Ammon's horn (tissue), 1 donor: ENCODE results near the gene SYNCRIP.
A peak's percentile ranks its signal among the peaks of the same experiment; 100 is the strongest.
"Not testable (repeated sequence)": the region's sequence is repeated elsewhere in the genome, so short reads cannot be mapped to it uniquely, and the experiment has no call there.

Source experiments
- DNase-seq: peaks from one replicate; pipeline ENCODE4 v3.0.0-alpha.2; 2016; ENCODE audit warnings: low spot score

SYNCRIP gene

GRCh38 chr6:85642774-85643536 is at the start of gene SYNCRIP:
SYNCRIP (minus strand) TSS chr6:85642886; CDS start chr6:85641439, 1,447 bp downstream.
- DNase-seq, result peak; percentile 99

GRCh38 chr6:85691478-85691877 is 48.8 kb upstream of the SYNCRIP start:
- DNase-seq, result no peak

- DNase-seq, result no peak
Measured at GRCh38 chr6:85690071-85690470, 47.4 kb upstream of the SYNCRIP start.

GRCh38 chr6:85685713-85686112 is 43.0 kb upstream of the SYNCRIP start:
- DNase-seq, result no peak

- DNase-seq, result no peak
Measured at GRCh38 chr6:85684809-85685171, 42.1 kb upstream of the SYNCRIP start.

GRCh38 chr6:85684133-85684808 is 41.6 kb upstream of the SYNCRIP start:
- no peak for DNase-seq

GRCh38 chr6:85681899-85682298 is 39.2 kb upstream of the SYNCRIP start:
- not testable (repeated sequence) for DNase-seq

GRCh38 chr6:85680388-85680787 is 37.7 kb upstream of the SYNCRIP start:
- DNase-seq, result no peak

GRCh38 chr6:85679445-85680123 is 36.9 kb upstream of the SYNCRIP start:
- no peak for DNase-seq

GRCh38 chr6:85678602-85679444 is 36.1 kb upstream of the SYNCRIP start:
- DNase-seq, result peak; percentile 100

- peak; percentile 22 for DNase-seq
Measured at GRCh38 chr6:85678026-85678601, 35.4 kb upstream of the SYNCRIP start.

- DNase-seq, result peak; percentile 43
Measured at GRCh38 chr6:85677234-85677956, 34.7 kb upstream of the SYNCRIP start.

GRCh38 chr6:85676086-85676729 is 33.5 kb upstream of the SYNCRIP start:
- DNase-seq, result no peak

GRCh38 chr6:85675030-85675819 is 32.5 kb upstream of the SYNCRIP start:
- no peak for DNase-seq

- DNase-seq, result no peak
Measured at GRCh38 chr6:85674604-85675003, 31.9 kb upstream of the SYNCRIP start.

- DNase-seq, result no peak
Measured at GRCh38 chr6:85673198-85674139, 30.8 kb upstream of the SYNCRIP start.

GRCh38 chr6:85672623-85673022 is 29.9 kb upstream of the SYNCRIP start:
- no peak for DNase-seq

- DNase-seq, result no peak
Measured at GRCh38 chr6:85672050-85672449, 29.4 kb upstream of the SYNCRIP start.

GRCh38 chr6:85670573-85670972 is 27.9 kb upstream of the SYNCRIP start:
- DNase-seq, result no peak
